Measurements from ENCODE around the gene CDC5L. TPM values are rescaled to one million over a fixed set of nuclear protein-coding genes. Genes with fewer than 3 reads are reported as not detected.

Gene CDC5L
- total RNA-seq, 2 experiments from 2014 or later: 17.9 to 18.8 TPM

- intact Hi-C loops (cut with micrococcal nuclease): loop anchor here (2.0 kb wide), 1 partner anchor 181 kb away; no protein-coding TSS in a partner anchor
- no peaks in the 10 kb centered on the region for H3K9me3 Mint-ChIP-seq
- no peak overlapping the region for H3K27ac Mint-ChIP-seq
- no peaks in the 10 kb centered on the region for H3K27me3 Mint-ChIP-seq (ENCODE audit: low read depth)
- CTCF ChIA-PET: interaction anchor here (0.6 to 2.1 kb wide), 3 partner anchors 16 to 870 kb away, joined by 3 to 5 read pairs (median 4); no protein-coding TSS in a partner anchor
- H3K4me1 Mint-ChIP-seq (ENCODE audit: low read depth): no peaks in the 10 kb centered on the region
- no peaks in the 10 kb centered on the region for H3K36me3 Mint-ChIP-seq (ENCODE audit: low read depth)
- no peak for DNase-seq
- H3K4me3 Mint-ChIP-seq: no peak overlapping the region
These were observed 86.1 kb downstream of the CDC5L start for GRCh38 chr6:44473393-44474189.

GRCh38 chr6:44474190-44474631 lies 86.7 kb downstream of the CDC5L start:
- Mint-ChIP-seq H3K27ac (no peak overlapping the region), H3K36me3 (ENCODE audit: low read depth) (no peaks in the 10 kb centered on the region), H3K4me3 (no peak overlapping the region), H3K27me3 (ENCODE audit: low read depth) (no peaks in the 10 kb centered on the region), H3K9me3 (no peaks in the 10 kb centered on the region), H3K4me1 (ENCODE audit: low read depth) (no peaks in the 10 kb centered on the region)
- intact Hi-C loops (cut with micrococcal nuclease): loop anchor here (2.0 kb wide), 1 partner anchor 181 kb away; no protein-coding TSS in a partner anchor
- CTCF ChIA-PET: interaction anchor here (1.5 to 2.1 kb wide), 2 partner anchors 16 to 179 kb away, joined by 4 to 7 read pairs; no protein-coding TSS in a partner anchor
- no peak for DNase-seq

- no peaks in the 10 kb centered on the region for H3K27me3 Mint-ChIP-seq (ENCODE audit: low read depth)
- no peak overlapping the region for H3K27ac Mint-ChIP-seq
- H3K4me3 Mint-ChIP-seq: no peak overlapping the region
- DNase-seq: no peak
- no peaks in the 10 kb centered on the region for H3K9me3 Mint-ChIP-seq
- no peaks in the 10 kb centered on the region for H3K36me3 Mint-ChIP-seq (ENCODE audit: low read depth)
- intact Hi-C loops (cut with micrococcal nuclease): loop anchor here (1.0 to 5.0 kb wide), 6 partner anchors 98 to 1938 kb away; no protein-coding TSS in a partner anchor
- CTCF ChIA-PET: interaction anchor here (0.9 to 2.1 kb wide), 20 partner anchors 9 to 1450 kb away, joined by 3 to 20 read pairs (median 6); no protein-coding TSS in a partner anchor
- H3K4me1 Mint-ChIP-seq (ENCODE audit: low read depth): no peaks in the 10 kb centered on the region
These were observed 87.1 kb downstream of the CDC5L start for GRCh38 chr6:44474643-44475042.

GRCh38 chr6:44475417-44475778 lies 87.9 kb downstream of the CDC5L start:
- Mint-ChIP-seq H3K27ac (no peak overlapping the region), H3K4me3 (no peak overlapping the region), H3K27me3 (ENCODE audit: low read depth) (no peaks in the 10 kb centered on the region), H3K9me3 (no peaks in the 10 kb centered on the region), H3K36me3 (ENCODE audit: low read depth) (no peaks in the 10 kb centered on the region), H3K4me1 (ENCODE audit: low read depth) (no peaks in the 10 kb centered on the region)
- intact Hi-C loops (cut with micrococcal nuclease): loop anchor here (1.0 to 5.0 kb wide), 6 partner anchors 97 to 1937 kb away; no protein-coding TSS in a partner anchor
- DNase-seq: no peak
- CTCF ChIA-PET: interaction anchor here (0.7 to 2.8 kb wide), 53 partner anchors 9 to 1615 kb away, joined by 3 to 20 read pairs (median 4); no protein-coding TSS in a partner anchor

GRCh38 chr6:44475779-44476434 lies 88.4 kb downstream of the CDC5L start:
- CTCF ChIA-PET: interaction anchor here (0.7 to 2.8 kb wide), 57 partner anchors 8 to 1614 kb away, joined by 3 to 20 read pairs (median 4); no protein-coding TSS in a partner anchor
- no peaks in the 10 kb centered on the region for H3K9me3 Mint-ChIP-seq
- H3K27ac Mint-ChIP-seq: no peak overlapping the region
- H3K4me3 Mint-ChIP-seq: no peak overlapping the region
- H3K36me3 Mint-ChIP-seq (ENCODE audit: low read depth): no peaks in the 10 kb centered on the region
- no peaks in the 10 kb centered on the region for H3K4me1 Mint-ChIP-seq (ENCODE audit: low read depth)
- H3K27me3 Mint-ChIP-seq (ENCODE audit: low read depth): no peaks in the 10 kb centered on the region
- DNase-seq: peak; percentile 81
- intact Hi-C loops (cut with micrococcal nuclease): loop anchor here (1.0 to 5.0 kb wide), 6 partner anchors 96 to 1936 kb away; no protein-coding TSS in a partner anchor

GRCh38 chr6:44476849-44477248 lies 89.3 kb downstream of the CDC5L start:
- H3K4me3 Mint-ChIP-seq: no peak overlapping the region
- no peak for DNase-seq
- intact Hi-C loops (cut with micrococcal nuclease): loop anchor here (5.0 kb wide), 2 partner anchors 95 to 1935 kb away; no protein-coding TSS in a partner anchor
- H3K36me3 Mint-ChIP-seq (ENCODE audit: low read depth): no peaks in the 10 kb centered on the region
- no peak overlapping the region for H3K27ac Mint-ChIP-seq
- CTCF ChIA-PET: interaction anchor here (1.0 to 2.8 kb wide), 11 partner anchors 9 to 1613 kb away, joined by 3 to 20 read pairs (median 5); no protein-coding TSS in a partner anchor
- H3K9me3 Mint-ChIP-seq: no peaks in the 10 kb centered on the region
- H3K4me1 Mint-ChIP-seq (ENCODE audit: low read depth): no peaks in the 10 kb centered on the region
- H3K27me3 Mint-ChIP-seq (ENCODE audit: low read depth): no peaks in the 10 kb centered on the region

GRCh38 chr6:44477293-44477894 lies 89.9 kb downstream of the CDC5L start:
- Mint-ChIP-seq H3K27me3 (ENCODE audit: low read depth) (no peaks in the 10 kb centered on the region), H3K4me1 (ENCODE audit: low read depth) (no peaks in the 10 kb centered on the region), H3K27ac (no peak overlapping the region), H3K4me3 (no peak overlapping the region), H3K36me3 (ENCODE audit: low read depth) (no peaks in the 10 kb centered on the region), H3K9me3 (no peaks in the 10 kb centered on the region)
- DNase-seq: no peak
- CTCF ChIA-PET: interaction anchor here (0.9 to 2.8 kb wide), 4 partner anchors 8 to 1444 kb away, joined by 3 to 14 read pairs (median 4); no protein-coding TSS in a partner anchor
- intact Hi-C loops (cut with micrococcal nuclease): loop anchor here (5.0 kb wide), 2 partner anchors 95 to 1935 kb away; no protein-coding TSS in a partner anchor

- H3K27ac Mint-ChIP-seq: no peak overlapping the region
- H3K4me1 Mint-ChIP-seq (ENCODE audit: low read depth): no peaks in the 10 kb centered on the region
- CTCF ChIA-PET: interaction anchor here (0.7 to 1.2 kb wide), 3 partner anchors 23 to 83 kb away, joined by 3 to 5 read pairs (median 3); no protein-coding TSS in a partner anchor
- no peaks in the 10 kb centered on the region for H3K9me3 Mint-ChIP-seq
- no peaks in the 10 kb centered on the region for H3K36me3 Mint-ChIP-seq (ENCODE audit: low read depth)
- H3K4me3 Mint-ChIP-seq: no peak overlapping the region
- H3K27me3 Mint-ChIP-seq (ENCODE audit: low read depth): no peaks in the 10 kb centered on the region
- intact Hi-C loops (cut with micrococcal nuclease): loop anchor here (5.0 kb wide), 2 partner anchors 94 to 1934 kb away; no protein-coding TSS in a partner anchor
- no peak for DNase-seq
These were observed 90.7 kb downstream of the CDC5L start for GRCh38 chr6:44478158-44478557.

GRCh38 chr6:44478591-44479254 lies 91.2 kb downstream of the CDC5L start:
- CTCF ChIA-PET: interaction anchor here (0.7 to 1.2 kb wide), 3 partner anchors 21 to 83 kb away, joined by 3 read pairs; no protein-coding TSS in a partner anchor
- no peak overlapping the region for H3K27ac Mint-ChIP-seq
- H3K9me3 Mint-ChIP-seq: no peaks in the 10 kb centered on the region
- no peak overlapping the region for H3K4me3 Mint-ChIP-seq
- H3K4me1 Mint-ChIP-seq (ENCODE audit: low read depth): no peaks in the 10 kb centered on the region
- intact Hi-C loops (cut with micrococcal nuclease): loop anchor here (5.0 kb wide), 2 partner anchors 94 to 1934 kb away; no protein-coding TSS in a partner anchor
- H3K27me3 Mint-ChIP-seq (ENCODE audit: low read depth): no peaks in the 10 kb centered on the region
- no peaks in the 10 kb centered on the region for H3K36me3 Mint-ChIP-seq (ENCODE audit: low read depth)
- no peak for DNase-seq

- no peaks in the 10 kb centered on the region for H3K4me1 Mint-ChIP-seq (ENCODE audit: low read depth)
- intact Hi-C loops (cut with micrococcal nuclease): no loop called here
- DNase-seq: no peak
- CTCF ChIA-PET: no interaction called here
- no peaks in the 10 kb centered on the region for H3K27me3 Mint-ChIP-seq (ENCODE audit: low read depth)
- no peaks in the 10 kb centered on the region for H3K36me3 Mint-ChIP-seq (ENCODE audit: low read depth)
- H3K27ac Mint-ChIP-seq: no peak overlapping the region
- no peaks in the 10 kb centered on the region for H3K9me3 Mint-ChIP-seq
- no peak overlapping the region for H3K4me3 Mint-ChIP-seq
These were observed 92.6 kb downstream of the CDC5L start for GRCh38 chr6:44480097-44480541.

GRCh38 chr6:44481056-44481455 lies 93.5 kb downstream of the CDC5L start:
- no peaks in the 10 kb centered on the region for H3K4me1 Mint-ChIP-seq (ENCODE audit: low read depth)
- no peaks in the 10 kb centered on the region for H3K9me3 Mint-ChIP-seq
- no peaks in the 10 kb centered on the region for H3K27me3 Mint-ChIP-seq (ENCODE audit: low read depth)
- CTCF ChIA-PET: no interaction called here
- no peak overlapping the region for H3K27ac Mint-ChIP-seq
- DNase-seq: no peak
- no peaks in the 10 kb centered on the region for H3K36me3 Mint-ChIP-seq (ENCODE audit: low read depth)
- H3K4me3 Mint-ChIP-seq: no peak overlapping the region
- intact Hi-C loops (cut with micrococcal nuclease): no loop called here

Data from activated naive CD4-positive, alpha-beta T cell treated with anti-CD3 and anti-CD28 coated beads for 36 hours (primary cell).